Fibroblast of peridontal ligament (primary cell): ENCODE results near the gene GIPC3.
A peak's percentile ranks its signal among the peaks of the same experiment; 100 is the strongest.

ENCODE experiments used
- DNase-seq: peaks from one replicate; pipeline ENCODE4 v3.0.0-alpha.2; 2010; ENCODE audit errors: extremely low read depth

Gene GIPC3

DNA sequence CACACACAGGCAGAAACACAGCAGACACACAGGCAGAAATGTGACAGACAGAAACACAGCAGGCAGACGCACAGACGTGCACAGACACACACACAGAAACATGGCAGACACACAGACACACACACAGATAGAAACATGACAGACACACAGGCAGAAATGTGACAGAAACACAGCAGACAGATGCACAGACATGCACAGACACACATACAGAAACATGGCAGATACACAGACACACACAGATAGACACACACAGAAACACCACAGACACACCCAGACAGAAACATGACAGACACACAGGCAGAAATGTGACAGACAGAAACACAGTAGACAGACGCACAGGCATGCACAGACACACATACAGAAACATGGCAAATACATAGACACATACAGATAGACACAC, 20.1 kb downstream of the GIPC3 start:
- no peak for DNase-seq

DNA sequence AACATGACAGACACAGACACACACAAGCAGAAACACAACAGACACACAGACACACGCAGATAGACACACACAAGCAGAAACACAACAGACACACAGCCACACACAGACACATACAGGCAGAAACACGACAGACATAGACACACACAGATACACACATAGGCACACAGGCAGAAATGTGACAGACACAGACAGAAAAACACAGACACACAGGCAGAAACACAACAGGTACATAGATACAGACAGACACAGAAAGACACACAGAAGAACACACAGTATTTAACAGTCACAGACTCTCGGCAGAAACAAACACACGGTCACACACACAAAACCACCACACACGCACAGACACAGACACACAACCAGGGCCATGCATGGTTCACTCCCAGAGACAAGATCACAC, 20.5 kb downstream of the GIPC3 start:
- peak; percentile 7 for DNase-seq

DNA sequence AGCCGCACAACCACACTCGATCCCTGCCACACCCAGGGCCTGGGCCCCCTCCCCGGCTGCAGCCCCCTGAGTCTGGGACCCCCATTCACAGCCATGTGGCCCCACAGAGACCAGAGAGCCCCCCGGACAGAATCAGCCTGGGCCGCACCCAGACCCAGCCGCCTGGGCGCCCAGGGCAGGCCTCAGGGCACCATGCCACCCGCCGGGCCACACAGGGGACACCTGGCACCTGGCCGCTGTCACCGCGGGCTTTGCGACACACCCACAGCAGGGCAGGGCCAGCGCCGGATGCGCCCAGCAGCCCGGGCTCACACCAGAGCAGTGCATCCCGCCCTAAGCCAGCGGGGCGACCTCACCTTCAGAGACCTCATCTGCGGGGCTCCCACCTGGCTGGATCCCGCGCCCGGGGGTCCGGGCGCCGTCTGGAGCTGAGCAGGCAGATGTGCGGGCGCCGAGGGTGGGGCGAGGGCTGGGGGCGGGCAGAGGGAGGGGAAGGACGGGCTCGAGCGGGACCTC, 21.0 kb downstream of the GIPC3 start:
- no peak for DNase-seq

DNA sequence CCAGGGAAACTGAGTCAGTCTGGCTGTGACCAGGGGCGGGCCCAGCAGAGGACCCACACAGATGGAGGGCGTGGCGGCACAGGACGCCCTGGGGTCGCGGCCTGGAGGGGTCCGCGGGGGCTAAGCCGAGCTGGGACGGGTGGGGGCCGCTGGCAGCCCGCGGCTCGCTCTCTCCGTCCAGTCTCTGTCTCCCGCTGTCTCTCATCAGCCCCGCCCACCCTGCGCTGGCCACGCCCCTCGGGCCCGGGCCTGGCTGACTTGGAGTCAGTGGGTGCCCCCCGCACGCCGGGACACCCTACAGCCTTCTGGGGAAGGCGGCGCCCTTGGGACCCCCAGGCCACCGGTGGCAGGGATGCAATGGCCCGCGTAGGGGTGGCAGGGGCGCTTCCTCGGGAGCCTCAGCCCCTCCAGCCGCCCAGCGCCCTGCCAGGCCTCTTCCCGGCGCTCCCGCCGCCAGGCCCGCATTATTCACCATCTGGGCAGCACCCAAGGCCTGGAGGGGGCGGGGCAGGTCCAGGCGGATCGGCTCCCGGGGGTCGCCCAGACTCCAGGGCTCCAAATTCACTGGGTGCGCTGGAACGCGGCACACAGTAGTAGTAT, 21.5 kb downstream of the GIPC3 start, which contains the start of gene TBXA2R:
Gene TBXA2R (minus strand): TSS at position 186 of the 600 bp plus-strand sequence. CDS start 6,241 bp downstream, outside the sequence.
- peak; percentile 46 for DNase-seq

DNA sequence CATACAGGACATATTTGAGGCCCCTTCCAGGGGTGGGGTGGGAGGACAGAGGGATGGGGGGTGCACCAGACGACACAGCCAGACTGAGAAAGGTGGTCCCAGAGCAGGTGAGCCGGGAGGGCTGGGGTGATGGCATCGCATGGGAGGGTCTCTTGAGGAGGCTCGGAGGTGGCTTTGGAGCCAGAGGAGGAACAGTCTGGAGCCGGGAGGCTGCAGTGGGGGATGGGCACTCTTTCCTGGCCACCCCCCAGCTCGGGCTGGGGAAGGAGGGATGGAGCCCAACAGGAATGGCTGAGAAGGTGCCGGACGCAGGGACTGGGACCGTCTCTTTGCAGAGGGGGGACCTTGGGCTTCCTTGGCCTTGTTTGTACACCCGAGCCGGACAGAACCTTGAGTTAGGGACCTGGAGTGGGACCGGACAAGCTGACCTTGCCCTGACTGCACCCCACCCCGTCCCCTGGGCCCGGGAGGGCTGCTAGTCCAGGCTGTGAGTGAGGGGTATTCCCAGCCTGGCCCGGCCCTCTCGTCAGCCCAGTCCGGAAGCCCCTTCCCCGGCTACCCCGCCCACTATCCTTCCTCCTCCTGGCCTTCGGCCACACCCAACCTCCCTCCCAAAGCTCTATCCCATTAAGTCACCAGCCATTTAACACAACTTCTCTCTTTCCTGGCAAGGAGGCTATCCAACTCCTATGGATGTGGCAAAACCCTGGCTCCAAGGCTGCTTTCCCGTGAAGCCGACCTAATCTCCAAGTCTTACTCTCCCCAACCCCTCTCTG, 22.2 kb downstream of the GIPC3 start:
- peak; percentile 18 for DNase-seq

DNA sequence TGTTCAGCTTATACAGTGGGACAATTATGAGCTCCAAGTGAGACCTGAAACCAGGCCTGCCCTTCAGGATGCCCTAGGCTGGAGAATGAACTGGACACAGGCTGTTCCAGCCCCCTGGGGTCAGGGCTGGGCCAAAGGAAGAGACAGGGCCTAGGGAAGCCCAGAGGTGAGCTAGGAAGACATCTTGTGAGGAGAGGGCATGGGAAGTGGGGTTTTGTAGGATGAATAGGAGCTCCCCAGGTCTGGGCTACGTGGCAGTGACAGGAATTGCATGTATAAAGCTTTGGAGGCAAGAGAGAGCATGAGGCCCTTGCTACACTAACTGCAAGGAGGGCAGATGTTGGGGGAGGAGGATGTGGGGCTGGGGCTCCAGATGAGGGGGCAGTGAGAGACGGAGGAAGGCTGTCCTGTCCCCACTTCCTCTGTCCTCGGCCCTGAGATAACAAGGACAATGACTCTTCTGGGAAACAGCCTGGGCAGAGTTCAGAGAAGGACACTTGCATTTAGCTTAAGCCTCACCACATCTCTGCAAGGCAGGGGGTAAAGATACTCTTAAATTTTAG, 22.9 kb downstream of the GIPC3 start:
- DNase-seq, result no peak

DNA sequence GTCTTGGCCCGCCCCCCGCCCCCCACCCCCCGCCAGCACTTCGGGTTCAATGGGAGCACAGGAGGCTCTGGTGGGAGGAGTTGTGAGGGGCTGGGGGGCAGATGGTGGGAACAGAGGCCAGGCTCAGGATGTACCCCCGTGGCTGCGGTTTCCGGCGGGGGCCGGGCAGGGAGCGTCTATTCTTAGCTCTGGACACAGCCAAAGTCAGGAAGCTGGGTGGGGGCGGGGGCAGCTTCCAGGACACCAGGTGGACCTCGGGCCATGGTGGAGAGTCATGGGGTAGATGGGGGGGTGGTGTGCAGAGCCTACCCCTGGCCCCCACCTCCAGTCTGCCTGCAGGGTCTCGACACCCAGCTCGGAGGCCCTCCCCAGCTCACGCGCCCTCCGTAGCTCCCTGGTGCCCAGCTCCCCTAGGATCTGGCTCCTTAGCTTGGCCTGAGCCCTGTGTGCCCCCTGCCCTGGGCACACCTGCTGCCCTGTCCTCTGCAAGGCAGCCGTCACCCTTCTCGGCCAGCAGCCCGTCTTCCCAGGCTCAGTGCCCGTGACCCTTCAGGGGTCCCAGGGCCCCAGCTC, 23.6 kb downstream of the GIPC3 start:
- no peak for DNase-seq

DNA sequence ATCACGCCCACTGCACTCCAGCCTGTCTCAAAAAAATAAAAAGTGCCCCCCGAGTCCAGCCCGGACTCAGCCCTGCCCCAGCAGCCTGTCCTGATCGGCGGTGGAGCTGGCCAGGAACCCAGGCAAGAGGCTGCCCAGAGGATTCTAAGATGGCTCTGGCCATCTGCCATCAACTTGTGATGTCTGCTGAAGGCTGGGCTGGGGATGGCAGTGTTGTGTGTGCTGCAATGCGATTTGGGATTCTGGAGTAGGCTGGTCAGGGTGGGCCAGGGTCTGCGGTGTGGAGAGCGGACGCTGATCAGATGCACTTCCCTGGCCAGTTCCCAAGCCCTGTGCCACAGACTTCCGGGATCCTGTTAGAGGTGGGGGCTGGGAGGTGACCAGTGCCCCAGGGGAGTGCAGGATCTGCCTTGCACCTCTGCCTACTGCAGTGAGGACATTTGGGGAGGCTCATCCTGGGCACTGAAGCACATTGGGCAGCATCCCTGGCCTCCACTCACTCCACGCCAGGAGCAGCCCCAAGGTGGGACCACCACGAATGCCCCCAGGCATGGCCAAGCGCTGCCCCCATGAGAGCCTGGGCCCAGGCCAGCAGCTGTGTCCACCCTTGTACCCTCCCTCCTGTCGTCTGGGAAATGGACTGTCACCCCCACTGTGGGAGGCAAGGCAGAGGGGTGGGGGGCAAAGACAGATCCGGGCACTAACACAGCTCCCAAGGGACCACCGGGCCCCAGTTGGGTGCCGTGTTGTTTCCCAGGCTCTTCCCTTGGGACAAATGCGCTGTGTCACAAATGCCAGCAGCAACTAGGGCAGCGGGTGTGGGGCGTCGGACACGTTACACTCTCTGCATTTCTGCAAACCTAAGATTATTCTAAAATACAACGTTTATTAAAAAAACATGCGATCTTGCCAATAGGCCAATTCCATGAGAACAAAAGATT, 24.8 kb downstream of the GIPC3 start:
- DNase-seq, result peak; percentile 7

DNA sequence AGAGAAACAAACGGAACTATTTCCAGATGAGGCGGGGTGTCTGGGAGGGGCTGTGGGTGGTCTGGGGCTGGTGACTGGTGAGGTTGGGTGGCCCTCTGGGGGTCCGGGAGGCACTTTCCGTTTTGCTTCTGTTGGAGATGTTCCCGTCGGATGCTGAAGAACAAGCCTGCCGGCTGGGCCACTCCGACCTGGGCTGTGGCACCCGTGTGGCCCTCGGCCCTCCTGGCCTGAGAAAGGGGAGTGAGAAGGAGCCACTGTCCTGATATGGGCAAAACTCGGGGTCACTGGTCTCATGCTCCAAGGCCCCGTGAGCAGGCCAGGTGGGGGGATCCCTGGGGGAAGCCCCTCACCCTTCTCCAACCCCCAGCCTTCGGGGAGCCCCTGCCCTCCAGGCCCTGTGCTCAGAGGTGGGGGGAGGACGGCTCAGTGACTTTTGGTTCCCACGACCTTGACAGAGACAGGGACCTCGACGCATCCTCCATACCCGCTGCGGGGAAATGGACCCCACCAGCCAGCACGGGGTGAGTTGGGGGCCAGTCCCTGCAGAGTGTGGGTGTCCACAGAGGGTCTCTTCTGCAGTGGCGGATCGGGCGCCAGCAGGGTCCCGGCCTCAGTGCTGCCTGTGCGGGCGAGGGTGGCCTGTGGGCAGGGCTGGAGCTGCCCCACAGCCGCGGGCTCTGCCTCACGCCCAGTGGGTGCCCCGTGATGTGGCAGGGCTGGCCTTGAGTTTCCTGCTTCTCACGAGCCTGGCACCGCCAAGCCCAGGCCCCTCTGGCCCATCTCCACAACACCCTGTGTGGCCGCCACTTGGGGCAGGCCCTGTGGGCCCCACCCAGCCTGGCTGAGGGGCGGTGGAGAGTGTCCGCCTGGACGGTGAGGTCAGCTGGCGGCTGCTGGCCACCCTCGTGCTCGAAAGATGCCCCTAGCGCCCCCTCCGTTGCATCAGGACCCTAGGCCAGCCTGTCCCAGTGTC, 25.8 kb downstream of the GIPC3 start:
- no peak for DNase-seq

DNA sequence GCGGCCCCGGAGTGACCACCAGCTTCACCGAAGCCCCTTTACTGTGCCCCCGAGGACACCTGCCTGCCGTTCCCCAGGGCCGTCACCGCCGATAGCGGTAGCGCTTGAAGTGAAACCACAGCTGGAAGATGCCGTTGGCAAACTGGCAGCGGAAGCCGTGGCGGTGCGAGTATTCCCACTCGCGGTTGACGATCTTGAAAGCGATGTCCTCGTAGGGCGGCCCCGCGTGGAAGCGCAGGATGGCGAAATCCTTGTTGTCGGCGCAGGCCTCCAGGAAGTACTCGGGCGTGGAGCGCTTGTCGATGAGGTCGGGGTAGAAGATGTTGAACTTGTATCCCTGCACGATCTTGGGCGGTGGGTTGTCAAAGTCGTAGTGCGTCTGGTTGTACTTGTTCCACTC, 26.6 kb downstream of the GIPC3 start:
- DNase-seq, result no peak

DNA sequence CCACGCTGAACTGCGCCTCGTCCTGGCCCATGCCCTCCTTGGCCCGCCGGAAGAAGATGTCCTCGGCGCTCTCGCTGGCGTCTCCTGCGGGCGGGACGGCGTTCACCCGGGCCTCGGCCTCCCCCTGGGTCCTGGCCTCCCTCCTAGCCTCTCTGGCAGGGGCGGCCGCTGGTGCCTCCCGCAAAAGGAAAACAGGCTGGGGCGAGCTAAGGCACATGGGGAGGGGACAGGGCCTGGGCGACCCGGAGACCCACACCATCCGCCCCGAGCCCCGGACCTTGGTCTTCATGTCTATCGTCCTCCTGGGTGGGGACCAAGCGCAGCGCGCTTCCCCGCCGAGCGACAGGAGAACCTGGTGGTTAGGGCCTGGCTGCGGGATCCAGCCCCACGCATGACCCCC, 27.1 kb downstream of the GIPC3 start:
- DNase-seq, result no peak

DNA sequence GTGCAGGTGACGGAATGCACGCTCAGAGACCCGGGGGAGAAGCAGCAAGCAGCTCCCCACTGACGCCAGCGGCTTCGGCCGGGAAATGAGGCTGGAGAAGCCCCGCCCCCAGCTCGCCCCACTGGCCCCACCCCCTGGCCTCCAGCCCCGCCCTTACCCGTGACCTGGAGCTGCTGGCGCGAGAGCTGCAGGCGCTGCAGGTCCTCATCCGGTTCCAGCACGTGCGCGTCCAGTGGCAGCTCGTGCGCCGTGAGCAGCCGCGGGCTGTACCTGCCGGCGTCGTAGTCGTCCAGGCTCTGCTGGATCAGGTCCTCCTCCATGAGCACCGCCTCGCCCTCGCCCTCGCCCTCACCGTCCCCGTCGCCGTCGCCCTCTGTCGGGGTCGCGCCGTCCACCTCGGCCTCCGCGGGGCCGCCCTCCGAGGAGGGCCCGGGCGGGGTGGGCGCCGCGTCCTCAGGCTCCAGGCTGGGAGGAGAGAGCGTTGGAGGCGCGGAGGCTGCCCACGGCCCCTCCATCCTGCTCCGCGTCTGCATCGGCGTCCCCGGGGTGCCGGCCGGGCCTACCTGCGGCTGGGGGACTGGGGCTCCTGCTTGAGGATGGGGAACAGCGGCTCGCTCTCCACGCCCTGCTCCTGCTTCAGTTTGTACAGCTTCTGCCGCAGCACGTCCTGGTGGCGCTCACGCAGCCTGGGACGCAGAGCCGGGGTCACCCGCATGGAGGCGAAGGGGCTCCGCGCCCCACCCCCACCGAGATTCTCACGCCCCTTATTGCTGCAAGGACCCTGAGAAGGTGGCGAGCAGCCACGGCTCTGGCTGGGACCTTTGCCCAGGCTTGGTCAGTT, 27.8 kb downstream of the GIPC3 start:
- no peak for DNase-seq

DNA sequence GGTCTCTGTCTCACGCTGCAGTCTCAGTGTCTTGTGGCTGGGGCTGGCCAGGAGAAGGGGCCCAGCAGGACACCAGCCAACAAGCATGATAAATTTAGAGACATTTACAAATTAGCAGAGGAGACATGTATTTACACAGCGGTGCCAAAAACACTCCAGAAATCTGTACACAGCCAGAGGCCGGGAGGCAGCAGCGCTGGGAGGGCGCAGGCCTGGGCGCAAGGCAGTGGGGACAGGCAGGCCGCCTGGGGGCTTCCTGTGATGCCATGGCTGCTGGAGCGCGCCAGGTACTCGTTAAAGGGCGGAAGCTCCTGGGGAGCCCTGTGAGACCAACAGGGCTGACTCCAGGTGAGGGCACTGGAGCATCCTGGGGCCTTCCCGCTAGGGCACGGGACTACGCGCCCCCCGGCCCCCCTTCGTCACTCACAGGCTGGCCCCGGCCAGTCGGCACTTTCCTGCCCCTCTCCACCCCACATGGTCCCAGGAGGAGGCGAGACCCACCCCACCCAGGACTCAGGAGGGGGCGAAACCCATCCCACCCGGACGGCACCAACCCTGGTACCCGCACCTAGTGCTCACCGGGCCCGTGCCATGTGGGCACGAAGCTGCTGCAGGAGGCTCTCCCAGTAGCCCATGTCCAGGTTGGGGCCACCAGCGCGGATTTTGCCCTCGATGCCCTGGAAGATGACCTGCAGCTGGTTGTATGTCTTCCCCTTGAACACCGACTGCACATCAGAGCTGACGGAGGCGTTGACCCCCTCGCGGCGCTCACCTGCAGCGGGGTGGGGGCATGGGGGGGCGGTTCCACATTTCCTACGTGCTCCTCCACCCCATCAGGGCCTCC, 28.8 kb downstream of the GIPC3 start:
- DNase-seq, result no peak

DNA sequence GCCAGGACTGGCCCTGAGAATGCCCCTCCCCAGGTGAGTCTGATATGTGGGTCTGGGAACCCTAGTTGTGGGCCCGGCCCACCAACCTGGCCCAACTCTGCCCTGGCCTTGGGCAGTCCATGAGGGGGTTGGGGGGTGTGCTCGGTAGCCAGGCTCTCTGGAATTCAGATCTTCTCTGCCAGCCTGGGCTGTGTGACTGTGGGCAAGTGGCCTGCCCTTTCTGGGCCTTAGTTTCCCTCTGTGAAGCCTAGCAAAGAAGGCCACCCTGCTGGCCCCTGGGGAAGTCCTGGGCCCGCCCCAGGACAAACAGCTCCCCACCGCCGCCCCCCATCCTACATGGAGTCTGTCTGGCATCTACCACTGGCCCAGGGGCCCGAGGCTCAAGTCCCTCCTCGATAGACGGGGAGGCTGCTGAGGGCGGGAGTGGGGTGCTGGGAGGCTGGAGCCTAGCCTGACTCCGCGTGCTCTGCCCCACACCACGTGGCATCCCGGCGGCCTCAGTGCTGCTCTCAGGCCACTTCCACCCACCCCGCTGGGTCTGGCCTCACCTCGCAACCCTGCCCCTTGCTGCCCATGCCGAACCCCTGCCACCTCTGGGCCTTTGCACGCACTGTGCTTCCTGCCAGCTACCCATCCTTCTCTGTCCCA, 29.7 kb downstream of the GIPC3 start:
- DNase-seq, result no peak

DNA sequence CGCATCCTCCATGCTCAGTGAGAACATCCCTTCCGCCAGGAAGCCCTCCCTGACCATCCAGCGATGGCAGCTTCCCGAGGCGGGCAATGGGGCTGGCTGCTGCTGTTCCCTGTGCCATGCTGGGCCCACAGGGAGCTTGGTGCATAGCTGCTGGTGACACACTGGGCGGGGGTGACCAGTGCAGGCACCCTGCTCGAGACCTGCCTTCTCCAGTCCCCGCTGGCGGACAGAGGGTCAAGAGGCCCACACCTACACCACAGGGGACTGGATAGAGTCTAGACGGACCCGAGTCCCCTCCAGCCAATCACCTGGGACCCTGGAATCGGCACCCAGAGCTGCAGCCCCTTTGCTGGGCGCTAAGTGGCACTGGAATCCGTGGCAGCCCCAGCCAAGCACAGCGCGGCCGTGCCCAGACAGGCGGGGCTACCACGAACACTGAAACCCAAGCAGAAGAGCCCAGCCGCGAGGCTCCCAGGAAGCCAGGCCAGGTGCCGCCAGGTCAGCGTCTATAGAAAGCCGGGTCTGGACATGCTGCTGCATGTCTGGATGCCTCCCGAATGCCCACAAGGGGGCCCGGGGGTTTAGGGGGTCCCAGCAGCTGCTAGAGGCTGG, 30.4 kb downstream of the GIPC3 start:
- no peak for DNase-seq

DNA sequence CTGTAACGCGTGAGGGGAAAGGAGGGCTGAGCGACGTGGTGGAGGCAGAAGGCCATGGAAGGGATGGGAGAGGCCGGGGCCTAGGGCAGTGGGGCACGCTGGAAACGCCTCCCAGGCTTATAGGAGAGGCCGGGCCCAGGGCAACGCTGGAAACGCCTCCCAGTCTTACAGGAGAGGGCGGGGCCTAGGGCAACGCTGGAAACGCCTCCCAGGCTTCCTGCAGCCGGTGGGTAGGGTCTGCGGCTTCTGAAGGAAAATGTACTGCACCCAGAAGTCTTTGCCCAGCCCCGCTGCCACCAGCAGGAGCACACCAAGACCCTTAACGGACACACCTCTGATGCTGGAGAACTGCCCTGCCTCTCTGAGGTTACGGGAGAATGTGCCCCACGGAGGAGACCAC, 32.2 kb downstream of the GIPC3 start:
- DNase-seq, result no peak

DNA sequence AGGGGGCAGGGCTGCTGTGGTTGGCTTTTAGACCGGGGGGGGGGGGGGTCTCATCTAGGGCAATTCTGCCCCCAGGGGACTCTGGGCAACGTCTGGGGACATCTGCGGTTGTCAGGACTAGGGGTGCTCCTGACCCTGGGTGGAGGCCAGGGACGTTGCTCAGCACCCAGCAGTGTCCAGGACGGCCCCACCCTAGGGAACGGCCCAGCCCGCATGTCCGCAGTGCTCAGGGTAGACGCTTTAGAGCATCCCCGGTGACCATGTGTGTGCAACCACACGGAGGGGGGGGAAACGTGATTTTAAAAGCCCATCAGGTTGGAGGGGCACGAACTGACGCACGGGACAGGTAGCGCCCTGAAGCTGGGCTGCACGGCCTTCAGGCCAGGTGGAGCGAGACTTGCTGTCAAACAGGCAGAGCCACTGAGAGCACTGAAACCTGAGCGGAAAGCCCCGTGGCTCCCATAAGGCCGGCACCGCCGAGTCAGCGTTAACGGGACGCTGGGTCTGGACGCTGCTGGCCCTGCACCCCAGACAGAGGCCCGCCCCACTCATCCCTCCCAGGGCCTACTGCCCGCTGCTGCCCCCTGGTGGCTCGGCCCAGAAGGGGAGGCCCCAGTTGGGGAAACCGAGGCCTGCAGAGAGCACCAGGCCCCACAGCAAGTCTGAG, 33.0 kb downstream of the GIPC3 start:
- peak; percentile 49 for DNase-seq
